NCI-H774 (cell line): ENCODE data around the gene RNF34.

ENCODE experiments used
- DNase-seq: peaks from one replicate; lab custom pipeline; 2025; lab: John Stamatoyannopoulos, UW

Gene RNF34

DNA sequence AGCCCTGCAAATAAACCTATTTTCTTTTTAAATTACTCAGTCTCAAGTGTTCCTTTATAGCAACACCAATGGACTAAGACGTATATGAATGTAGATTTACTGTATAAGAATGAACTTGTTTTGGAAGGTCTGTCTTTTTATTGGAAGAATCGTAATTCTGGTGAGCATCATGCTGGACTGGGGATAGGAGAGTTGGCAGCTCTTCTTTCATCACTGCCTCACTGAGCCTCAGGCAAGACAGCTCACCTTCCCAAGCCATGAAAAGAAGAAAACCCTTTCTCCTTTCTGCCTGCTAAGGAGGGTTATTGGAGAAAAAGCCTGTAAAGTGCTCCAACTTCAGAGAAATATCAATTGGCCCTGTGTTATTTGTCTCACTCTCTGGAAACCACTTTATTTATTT is 9.1 kb upstream of the RNF34 start:
- DNase-seq: no peak

DNA sequence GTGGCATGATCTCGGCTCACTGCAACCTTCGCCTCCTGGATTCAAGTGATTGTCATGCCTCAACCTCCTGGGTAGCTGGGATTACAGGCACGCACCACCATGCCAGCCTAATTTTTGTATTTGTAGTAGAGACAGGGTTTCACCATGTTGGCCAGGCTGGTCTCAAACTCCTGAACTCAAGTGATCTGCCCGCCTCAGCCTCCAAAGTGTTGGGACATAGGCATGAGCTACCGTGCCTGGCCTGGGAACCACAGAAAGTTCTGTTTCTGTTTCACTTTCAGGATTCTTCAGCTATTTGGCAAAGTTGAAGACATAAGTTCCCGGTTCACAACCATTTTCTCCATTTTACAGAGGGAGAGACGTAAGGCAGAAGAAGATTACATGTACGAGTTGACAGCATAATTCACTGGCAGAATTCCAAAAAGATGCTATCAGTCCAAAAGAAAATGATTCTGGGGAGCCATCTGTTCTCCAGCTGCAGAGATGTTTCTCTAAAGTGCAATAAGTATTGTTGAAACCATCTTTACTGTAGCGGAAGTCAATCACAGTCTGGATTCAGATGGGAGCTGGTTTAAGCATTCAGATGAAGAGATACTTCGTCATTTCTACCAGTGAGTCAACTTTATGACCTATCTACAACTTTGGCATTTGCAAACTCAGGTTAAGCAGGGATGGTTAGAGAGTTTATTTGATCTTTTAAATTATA is 8.1 kb upstream of the RNF34 start:
- DNase-seq: no peak

DNA sequence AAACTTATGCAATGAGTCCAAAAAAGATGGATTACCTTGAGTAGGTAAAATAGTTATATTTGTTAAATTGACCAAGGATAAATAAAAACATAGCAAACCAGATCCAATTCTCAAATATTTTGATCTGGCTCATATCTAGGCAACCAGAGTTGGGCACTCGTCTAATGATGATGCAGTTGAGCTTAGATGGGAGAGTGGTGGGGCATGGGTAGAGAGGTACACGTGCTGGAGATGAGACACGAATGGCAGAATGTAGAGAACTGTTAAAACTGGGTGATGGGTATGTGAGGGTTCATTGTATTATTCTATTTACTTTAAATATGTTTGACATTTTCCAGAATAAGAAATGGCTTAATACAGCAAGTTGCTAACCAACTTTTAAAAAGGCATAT is 7.6 kb upstream of the RNF34 start:
- no peak for DNase-seq

DNA sequence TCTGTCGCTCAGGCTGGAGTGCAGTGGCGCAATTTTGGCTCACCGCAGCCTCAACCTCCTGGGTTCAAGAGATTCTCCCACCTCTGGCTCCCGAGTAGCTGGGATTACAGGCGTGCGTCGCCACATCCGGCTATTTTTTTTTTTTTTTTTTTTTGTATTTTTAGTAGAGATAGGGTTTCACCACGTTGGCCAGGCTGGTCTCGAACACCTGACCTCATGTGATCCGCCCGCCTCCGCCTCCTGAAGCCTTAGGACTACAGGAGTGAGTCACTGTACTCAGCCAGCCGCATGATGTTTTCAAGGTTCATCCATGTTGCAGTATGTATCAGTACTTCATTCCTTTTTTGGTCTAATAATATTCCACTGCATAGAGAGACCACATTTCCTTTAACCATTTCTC is 2.4 kb upstream of the RNF34 start:
- DNase-seq: no peak

DNA sequence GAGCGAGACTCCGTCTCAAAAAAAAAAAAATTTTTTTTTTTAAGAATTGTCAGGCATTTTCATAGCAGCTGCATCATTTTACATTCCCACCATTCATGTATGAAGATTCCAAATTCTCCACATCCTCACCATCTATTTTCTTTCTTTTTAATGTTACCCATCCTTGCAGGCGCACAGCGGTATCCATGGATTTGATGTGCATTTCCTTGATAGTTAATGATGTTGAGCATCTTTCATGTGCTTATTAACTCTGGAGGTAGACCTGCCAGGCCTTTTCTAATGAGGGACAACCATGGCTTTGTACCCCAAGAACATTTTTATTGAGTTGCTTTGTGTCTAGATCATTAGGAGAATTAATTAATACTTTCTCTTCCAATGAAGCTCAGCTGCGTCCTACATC is 1.6 kb upstream of the RNF34 start:
- DNase-seq: no peak

DNA sequence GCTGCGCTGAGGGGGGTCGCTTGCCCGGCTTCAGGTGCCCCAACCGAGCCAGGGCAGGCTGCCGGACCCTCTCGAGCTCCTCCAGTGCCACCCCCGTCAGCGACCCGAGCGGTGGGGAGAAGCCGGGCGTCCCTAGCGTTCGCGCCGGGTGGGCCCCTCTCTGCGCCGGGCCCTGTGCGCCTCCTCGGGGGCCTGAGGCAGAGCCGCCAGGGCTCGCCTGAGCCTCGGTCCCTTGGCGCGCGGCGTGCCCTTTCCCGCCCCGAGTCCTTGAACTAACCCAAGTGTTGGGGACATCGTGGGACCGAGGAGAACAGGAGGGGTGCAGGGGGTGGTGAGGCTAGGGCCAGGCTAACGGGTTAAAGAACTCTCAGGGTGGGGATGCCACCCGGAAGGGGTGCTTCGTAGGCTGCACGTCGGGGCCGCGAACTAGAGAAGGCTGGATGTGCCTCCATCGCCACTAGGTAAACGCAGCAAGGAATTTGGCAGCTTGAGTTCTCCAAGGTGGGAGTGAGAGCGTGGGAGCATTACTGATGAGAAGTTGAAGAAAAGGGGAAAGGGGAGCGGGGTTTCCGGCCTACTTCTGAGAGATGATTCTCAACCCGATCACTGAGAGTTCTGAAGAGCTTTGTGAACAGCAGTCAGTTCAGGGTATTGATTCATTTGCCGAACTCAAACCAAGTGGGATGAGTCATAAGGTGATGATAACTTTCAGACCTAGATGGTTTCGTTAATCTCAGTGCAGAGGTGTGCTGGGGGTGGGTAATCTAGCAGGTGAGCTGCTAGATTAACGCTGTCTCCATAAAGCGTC is 618 bp downstream of the RNF34 start:
- DNase-seq: peak; percentile 30

DNA sequence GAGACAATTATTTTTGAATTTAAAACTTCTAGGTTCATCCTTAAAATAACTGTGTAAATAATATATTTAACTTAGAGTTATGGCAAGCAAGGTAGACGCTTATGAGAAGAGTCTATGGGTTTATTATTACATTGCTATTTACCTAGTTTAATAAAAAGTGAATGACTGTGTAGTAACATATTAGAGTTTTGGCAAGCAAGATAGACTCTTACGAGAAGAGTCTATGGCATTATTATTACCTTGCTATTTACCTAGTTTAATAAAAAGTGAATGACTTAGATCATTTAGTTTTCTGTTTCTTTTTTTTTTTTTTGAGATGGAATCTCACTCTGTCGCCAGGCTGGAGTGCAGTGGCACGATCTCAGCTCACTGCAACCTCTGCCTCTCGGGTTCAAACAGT is 3.8 kb downstream of the RNF34 start:
- no peak for DNase-seq

DNA sequence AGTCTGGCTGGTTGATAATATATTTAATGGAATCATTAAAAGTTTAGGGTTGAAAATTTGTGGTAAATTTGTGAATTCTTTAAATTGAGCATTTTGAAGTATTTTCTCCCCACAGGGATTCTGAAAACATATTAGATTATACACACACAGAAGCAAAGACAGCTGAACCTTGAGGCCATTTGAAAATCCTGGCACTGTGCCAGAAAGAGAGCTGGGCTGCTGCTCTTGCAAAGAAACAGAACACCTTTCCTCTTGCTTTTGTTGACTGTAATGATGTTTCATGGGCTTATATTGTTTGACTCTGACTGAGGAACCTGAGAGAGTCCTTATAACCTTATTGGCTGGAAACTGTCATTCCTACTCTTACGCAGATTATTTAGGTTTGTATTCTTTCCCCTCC is 4.8 kb downstream of the RNF34 start:
- DNase-seq: peak; percentile 71

DNA sequence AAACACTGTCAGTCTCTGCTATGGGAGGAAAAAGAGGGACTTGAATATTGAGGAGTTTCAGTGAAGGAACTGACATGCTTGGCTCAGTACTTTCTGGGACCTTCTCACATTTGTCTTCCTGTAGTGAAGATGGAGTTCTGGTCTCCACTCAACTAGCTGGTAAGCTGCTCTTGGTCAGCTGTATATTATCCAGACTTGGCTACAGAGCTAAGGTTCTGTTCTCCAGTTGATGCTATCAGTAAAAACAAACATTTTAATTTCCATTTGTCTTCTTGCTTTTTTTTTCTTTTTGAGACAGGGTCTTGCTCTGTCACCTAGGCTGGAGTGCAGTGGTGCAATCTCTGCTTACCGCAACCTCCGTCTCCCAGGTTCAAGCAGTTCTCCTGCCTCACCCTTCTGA is 5.3 kb downstream of the RNF34 start:
- no peak for DNase-seq

DNA sequence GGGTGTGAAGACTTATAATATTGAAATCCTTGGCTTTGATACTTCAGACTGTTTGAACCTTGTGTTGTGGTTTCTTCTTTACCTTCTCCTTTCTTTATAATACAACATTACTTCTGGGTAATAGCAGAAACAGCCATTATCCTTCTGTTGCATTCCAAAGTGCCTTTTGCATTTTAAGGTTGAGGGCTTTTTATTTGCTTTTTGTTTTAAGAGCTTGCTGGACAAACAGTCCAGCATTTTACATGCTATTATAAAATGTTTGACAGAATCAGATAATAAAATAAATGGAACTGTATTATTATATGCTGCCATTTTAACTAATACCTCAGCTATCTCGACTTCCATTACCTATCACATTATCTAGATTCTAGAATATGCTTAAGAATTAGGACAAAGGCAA is 14.0 kb downstream of the RNF34 start:
- no peak for DNase-seq

DNA sequence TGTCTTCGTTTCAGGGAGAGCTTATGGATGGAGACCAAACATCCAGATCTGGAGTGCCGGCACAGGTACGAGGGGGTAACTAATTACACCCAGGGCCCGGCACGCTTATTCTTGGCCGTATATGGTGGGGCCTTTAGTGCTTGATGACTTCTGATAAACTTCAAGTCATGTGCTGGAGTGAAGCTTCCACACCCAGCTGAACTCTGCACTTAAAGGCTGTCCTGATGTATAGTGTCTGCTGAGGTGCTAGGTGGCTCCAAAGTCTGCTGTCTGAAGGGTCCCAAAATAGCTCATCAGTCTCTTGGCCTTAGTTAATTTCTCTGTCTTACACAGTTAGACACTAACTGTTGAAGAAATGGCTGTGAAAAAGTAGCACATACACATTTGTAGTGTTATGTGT is 17.9 kb downstream of the RNF34 start:
- no peak for DNase-seq

DNA sequence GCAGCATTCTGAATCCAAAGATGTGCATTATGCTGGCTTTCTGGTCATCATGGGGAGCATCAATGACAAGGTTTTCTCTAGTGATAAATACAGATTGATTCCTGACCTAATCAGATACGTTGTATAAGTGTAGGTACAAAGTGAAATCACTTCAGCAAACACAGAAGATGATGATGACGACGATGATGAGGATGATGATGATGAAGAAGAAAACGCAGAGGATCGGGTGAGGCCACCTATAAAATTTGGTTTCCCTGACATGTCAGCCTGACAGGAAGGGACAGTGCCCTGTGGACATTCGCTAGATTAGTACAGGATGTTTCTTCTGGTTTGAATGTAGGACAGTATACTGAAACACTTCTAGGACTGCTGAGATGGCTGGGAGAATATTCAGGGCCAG is 20.2 kb downstream of the RNF34 start:
- no peak for DNase-seq

DNA sequence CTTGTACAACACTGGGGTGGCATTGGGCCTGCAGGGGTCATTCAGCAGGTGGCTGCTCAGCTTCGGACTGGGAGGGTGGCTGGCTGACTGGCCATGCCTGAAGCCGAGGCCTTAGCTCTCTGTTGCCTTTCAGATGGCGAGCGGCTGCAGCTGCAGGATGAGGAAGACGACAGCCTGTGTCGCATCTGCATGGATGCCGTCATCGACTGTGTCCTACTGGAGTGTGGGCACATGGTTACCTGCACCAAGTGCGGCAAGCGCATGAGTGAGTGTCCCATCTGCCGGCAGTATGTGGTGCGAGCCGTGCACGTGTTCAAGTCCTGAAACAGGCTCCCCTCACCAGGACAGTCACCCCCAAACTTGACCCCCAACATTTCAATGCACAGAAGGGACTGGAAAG is 23.3 kb downstream of the RNF34 start:
- DNase-seq: no peak

DNA sequence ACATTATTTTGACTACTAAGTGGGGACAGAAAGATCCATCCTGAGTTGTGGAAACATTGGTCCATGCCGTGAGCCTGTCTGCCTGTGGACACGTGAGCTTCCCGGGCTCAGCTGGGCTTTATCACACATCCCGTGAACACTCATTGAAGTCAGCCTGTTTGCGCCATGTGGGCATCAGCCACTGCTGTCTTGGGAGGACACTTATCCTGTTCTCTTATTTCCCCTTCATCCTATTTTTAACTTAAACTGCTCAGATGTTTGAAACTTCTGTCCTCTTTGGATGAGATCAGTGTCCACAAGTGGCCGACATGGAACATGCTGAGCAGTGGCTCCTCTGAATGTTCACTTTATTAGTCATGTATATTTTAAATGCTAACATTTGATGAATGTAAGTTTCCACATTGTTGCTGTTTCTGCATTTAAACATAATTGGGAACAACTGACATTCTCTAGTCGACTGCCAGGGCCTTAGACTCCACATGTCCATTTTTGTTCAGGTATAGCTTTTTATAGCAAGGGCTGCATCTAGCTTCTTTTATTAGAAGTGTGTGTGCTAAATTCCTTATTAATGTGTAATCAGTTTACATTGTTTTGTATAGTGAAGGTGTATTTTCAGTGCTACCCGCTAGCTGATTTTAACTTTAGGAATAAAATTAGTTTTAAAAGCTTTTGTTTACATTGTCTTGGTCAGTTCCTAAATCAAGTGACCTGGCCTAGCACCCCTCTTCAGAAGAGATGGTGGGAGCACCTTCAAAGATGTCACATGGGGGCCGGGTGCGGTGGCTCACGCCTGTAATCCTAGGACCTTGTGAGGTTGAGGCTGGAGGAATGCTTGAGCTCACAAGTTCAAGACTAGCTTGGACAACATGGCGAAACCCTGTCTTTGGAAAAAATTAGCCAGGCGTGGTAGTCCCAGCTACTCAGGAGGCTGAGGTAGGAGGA is 24.0 kb downstream of the RNF34 start:
- no peak for DNase-seq

DNA sequence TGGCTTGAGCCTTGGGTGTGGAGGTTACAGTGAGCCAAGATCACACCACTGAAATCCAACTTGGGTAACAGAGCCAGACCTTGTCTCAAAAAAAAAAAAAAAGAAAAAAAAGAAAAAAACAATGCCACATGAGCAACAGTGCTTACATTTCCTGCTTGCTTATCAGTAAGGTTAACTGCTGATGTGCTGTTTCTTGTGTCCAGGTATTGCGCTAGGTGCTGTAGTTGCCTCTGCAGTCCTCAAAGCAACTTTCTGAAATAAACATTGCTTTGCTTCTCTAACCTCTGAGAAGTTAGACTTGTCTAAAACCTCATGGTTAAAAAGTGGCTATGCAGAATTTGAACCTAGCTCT is 24.7 kb downstream of the RNF34 start:
- DNase-seq: no peak

DNA sequence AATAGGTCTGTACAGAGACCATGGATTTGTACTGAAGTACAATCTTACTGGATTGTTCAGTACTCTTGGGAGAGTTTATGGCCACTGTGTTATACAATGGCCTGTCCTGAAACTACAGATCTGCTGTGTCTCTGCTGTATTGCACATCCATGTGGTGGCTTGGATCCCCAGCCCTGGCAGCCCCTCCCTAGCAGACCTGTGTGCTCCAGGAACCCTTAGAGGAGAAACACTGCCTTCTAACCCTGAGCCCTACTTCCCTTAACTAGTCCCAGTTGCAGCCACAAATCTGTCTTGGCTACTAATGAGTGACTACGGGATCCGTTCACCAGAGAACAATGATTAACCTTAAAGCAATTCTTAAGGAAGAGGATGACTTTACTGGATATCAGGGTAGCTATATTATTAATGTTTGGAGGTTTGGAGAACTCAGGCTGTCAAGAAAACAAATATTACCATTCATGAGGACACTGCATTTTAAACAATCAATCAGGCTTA is 27.7 kb downstream of the RNF34 start:
- DNase-seq: no peak

DNA sequence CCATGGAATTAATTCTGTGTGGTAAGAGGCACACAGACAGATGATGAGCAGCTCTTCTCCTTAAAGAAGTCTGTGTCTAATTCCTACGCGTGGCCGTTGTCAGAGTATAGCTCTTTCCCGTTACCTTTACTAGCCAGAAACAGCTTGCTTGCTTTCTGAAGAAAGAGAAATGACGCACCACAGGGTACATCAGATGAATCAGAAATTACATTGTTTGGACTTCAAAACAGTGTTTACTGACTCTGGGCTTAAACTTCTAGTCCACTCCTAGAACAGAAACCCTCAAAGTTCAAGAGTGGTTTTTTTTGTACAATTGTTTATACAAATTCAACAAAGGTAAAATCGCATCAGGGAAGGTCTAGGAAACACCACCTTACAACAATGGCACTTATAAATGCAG is 29.0 kb downstream of the RNF34 start:
- DNase-seq: no peak

DNA sequence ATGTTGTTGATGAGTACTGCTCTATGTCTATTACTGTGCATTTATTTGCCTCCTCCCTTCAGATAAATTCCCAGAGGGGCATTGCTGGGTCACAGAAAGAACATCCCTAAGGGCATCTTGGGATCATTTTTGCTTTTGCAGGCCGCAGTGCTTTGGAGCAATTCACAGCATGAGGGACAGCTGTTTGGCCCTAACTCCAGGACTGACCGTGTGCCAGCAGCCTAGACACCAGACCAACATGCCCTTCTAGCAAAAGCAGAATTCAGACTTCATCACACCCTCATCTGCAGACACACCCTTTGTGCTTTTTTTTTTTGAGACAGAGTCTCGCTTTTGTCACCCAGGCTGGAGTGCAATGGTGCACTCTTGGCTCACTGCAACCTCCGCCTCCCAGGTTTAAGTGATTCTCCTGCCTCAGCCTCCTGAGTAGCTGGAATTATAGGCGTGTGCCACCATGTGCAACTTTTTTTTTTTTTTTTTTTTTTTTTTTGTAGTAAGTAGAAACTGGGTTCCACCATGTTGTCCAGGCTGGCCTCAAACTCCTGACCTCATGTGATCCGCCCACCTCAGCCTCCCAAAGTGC is 31.0 kb downstream of the RNF34 start:
- DNase-seq: no peak

DNA sequence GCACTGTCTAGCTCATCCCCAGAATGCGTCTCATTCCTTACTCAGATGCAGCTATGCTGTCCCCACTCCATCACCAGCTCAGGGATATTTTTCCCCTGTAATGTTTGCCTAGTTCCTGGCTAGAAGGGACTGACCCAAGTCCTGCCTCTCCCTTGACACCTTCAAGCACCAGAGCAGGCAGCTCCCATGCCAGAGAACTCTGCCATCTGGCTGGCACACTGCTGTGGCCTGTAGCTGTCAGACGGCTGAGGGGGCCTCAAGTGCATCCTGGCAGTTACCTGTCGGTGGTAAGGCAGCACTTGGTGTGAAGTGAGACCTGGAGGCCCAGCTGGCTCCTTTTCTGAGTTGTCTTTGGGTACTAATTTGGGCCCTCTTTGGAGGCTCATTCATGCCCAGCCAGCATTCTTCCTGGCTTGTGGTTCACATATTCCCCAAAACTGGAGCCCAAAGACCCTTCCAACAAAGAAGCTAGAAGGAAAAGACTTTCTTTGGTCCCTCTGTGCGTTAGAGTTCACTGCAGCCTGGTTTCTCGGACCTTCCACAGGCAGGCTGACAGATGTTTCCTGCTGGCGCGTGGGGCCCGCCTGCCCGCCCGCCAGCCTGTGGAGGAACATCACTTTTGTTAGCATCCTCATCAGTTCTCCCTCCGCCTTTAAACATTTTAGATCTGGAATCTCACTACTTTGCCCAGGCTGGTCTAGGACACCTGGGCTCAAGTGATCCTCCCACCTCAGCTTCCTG is 33.0 kb downstream of the RNF34 start:
- no peak for DNase-seq

DNA sequence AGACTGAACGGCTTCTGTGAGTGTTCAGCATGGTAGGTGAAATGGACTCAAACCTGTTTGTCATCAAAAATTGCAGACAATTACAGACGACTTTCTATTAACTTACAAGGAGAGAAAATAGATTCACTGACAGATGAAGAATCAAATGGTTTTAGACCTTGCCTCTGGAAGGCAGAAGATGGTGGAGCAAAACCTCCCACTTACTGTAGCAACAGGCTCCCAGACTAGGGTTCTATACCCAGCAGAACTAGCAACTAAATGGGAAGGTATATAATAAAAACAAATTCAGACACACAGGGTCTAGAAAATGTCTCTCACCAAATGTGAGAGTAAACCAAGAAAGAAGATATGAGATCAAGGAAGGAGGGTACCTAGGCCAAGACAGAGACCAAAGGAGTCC is 36.8 kb downstream of the RNF34 start:
- DNase-seq: no peak

DNA sequence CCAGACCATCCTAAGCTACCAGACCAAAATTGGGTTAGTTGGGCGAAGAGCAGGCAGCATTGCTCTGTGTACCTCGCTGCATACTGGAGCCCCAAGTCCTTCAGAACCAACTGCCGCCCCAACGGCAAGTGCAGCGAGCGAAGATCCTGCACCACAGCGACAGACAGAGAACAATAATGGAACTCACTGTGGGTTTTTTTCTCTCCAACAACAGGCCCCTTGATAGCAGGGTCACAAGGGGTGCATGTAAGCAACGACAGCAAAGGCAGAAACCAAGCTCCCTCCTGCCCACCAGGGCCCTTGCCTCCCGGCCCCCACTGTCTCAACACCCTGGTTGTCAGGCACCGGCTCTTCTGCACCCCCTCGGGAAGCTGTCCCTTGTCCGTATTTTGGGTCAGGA is 39.0 kb downstream of the RNF34 start:
- no peak for DNase-seq

DNA sequence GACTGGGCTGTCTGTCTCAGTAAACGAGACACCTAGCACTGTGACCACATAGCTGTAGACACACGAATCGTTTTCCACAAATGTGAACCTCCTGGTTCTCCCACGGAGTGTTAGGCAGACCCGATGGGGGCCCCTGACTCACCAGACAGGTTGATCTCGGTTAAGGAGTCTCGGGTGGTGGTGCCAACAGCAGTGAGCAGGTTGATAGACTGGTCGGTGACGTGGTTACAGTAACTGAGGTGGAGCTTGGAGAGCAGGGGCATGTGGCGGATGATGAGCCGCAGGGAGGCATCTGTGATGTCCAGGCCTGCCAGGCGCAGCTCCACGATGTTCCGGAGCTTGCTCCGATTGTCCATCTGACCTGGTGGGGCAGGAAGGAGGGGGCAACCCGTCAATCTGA is 39.8 kb downstream of the RNF34 start:
- no peak for DNase-seq
